RPMI8226 (cell line): ENCODE results near the gene LIMA1.
"Not testable (repeated sequence)": the region's sequence is repeated elsewhere in the genome, so short reads cannot be mapped to it uniquely, and the experiment has no call there.

Experiments used
- DNase-seq: peaks from one replicate; pipeline ENCODE4 v3.0.0-alpha.2; 2015

Gene LIMA1

DNA sequence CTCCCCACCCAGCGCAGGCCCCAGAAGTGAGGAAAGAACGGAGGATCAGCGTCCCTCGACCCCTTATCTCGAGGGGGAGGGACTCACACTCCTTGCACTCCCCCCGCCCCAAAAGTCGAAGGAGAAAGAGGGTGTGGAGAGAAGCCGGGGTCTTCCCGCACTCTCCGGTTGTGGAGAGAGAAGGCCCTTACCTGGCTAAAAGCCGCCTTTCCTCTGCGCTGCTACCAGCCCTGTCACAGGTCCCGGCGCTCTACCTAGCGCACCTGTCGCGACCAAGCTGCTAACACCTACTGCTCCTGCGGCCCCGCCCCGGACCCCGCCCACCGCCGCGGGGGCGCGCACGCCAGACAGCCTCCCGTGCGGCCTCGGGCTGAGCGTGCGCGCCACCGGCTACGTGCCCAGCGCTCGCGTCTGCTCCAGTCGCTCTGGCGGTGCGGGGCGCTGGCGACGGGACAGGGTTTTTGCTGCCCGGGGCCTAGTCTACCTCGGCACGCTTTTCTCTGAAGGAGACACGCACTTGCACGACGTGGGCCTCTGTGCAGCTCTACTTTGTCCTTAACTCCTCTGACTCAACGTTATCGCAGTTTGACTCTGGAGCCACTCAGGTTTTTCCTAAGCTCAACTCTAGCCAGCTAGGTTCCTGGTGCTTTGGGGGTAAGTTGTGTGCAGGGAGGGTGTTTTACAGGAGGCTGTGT is at the start of gene LIMA1:
Gene LIMA1 (minus strand): TSS at position 292 of the 695 bp plus-strand sequence. CDS start 34,769 bp downstream, outside the sequence.
- peak; percentile 96 for DNase-seq

DNA sequence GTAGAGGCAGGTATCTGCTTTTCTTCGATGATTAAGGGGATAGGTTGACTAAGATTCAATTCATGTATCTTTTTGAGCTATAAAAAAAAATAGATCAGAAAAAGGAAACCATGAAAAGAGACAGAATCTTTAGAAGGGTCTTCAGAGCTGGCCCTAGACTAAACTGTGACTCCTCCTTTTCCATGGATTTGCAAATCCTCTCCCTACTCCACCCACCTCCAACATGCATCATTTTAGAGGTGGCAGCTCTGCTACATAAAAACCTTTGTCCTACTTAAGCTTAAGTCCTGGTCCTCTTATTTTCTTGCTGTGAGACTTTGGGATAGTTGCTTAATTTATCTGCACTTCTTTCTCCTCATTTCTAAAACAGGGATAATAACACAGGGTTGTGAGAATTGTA is 48.4 kb upstream of the LIMA1 start:
- DNase-seq: no peak

DNA sequence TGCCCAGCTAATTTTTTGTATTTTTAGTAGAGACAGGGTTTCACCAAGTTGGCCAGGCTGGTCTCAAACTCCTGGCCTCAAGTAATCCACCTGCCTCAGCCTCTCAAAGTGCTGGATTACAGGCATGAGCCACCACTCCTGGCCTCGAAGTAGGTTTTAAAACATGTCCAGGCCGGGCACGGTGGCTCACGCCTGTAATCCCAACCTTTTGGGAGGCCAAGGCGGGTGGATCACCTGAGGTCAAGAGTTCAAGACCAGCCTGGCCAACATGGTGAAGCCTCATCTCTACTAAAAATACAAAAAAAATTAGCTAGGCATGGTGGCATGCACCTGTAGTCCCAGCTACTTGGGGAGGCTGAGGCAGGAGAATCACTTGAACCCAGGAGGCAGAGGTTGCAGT is 45.3 kb upstream of the LIMA1 start:
- DNase-seq: not testable (repeated sequence)

DNA sequence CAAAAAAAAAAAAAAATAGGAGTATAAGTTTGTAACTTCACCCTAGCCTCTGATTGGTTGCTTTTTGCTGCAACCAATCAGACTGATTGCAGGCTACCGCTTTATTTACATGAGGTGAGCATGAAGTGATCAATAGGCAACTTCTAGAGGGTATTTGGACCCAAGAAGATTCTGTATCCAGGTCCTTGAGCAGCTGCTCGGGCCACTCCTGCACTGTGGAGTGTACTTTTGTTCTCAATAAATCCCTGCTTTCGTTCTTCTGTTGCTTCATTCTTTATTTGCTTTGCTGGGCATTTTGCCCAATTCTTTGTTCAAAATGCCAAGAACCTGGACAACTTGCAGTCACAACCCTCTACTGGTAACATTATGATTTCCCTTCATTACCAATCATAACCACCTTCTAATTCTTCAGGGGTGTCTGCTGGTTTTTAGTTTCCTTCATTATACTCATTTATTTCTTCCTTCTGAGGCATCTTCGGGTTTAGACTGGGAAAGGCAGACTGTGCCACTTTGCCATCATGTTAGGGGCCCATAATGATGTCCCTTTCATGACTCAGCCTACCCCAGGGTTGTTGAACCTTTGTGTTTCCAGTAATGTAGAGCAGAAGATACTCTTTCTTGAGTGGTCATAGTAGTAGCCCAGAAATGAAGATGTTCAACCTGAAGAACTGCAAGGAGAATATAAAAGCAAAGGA is 43.4 kb upstream of the LIMA1 start:
- peak; percentile 9 for DNase-seq

DNA sequence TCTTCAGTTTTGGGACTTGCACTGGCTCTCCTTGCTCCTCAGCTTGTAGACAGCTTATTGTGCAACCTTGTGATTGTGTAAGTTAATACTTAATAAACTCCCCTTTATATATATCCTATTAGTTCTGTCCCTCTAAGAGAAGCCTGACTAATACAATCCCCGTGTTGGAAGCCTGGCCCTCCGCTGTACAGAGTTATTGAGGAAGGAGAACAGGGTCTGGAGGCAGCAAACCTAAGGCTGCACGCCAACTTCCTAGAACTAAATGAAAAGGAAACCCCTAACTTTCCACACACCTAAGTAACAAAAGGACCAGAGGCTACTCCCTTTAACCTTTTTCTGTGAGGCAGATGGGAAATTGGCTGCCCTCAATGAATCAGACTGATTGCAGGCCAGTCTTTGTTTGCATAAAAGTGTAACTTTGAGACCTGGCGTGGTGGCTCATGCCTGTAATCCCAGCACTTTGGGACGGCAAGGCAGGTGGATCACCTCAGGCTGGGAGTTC is 42.6 kb upstream of the LIMA1 start:
- no peak for DNase-seq

DNA sequence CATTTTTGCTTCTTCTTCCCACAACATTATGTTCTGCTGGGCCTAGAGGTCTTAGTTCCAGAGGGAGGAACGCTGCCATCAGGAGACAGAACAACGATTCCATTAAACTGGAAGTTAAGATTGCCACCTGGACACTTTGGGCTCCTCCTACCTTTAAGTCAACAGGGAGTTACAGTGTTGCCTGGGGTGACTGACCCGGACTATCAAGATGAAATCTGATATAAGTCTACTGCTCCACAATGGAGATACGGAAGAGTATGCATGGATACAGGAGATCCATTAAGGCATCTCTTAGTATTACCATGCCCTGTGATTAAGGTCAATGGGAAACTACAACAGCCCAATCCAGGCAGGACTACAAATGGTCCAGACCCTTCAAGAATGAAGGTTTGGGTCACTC is 41.5 kb upstream of the LIMA1 start:
- not testable (repeated sequence) for DNase-seq

DNA sequence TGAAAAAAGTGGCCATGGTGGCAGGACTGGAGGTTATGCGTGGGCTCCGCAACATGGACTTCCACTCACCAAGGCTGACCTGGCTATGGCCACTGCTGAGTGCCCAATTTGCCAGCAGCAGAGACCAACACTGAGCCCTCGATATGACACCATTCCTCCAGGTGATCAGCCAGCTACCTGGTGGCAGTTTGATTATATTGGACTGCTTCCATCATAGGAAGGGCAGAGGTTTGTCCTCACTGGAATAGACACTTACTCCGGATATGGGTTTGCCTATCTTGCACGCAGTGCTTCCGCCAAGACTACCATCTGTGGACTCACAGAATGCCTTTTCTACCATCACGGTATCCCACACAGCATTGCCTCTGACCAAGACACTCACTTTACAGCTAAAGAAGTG is 40.8 kb upstream of the LIMA1 start:
- DNase-seq: not testable (repeated sequence)

DNA sequence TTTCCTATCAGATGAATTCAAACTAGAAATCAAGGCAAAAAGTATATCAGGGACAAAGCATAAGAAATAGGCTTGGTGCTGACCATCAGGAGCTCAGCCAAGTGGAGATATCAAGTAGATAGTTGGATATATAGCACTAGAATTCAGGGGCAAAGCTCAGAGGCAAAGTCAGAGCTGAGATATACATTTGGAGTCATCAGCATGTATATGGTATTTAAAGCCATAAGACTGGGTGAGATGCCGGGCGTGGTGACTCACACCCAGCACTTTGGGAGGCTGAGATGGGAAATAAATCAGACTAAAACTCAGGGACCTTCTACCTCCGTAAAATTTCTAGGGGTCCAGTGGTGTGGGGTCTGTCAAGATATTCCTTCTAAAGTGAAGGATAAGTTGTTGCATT is 38.9 kb upstream of the LIMA1 start:
- DNase-seq: no peak

DNA sequence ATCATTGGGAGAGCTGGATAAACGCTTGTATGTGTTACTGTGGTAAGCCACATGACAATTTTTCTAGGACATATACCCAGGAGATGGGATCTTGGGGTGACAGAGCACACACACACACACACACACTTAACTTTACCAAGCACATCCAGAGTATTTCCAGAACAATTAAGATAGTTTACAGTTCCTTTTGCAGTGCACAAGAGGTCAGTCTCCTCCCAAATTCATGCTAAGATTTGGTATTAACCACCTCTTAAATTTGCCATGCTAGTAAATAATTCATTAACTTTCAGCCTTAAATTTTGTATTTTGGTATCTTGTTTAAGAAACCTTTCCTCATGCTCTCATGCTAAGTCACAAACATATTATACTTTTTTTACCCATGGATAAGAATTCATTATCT is 33.9 kb upstream of the LIMA1 start:
- DNase-seq: no peak

DNA sequence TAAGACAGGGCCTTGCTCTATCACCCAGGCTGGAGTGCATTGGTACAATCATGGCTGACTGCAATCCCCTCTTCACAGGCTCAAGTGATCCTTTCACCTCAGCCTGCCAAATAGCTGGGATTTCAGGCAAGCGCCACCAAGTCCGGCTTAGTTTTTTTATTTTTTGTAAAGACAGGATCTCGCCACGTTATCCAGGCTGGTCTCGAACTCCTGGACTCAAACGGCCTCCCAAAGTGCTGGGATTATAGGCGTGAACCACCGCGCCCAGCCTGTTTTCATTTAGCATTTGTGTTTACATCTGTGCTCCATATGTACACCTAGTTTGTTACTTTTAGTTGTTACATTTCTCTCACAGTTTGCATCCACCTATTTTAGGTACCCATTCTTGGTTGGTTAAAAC is 32.5 kb upstream of the LIMA1 start:
- no peak for DNase-seq

DNA sequence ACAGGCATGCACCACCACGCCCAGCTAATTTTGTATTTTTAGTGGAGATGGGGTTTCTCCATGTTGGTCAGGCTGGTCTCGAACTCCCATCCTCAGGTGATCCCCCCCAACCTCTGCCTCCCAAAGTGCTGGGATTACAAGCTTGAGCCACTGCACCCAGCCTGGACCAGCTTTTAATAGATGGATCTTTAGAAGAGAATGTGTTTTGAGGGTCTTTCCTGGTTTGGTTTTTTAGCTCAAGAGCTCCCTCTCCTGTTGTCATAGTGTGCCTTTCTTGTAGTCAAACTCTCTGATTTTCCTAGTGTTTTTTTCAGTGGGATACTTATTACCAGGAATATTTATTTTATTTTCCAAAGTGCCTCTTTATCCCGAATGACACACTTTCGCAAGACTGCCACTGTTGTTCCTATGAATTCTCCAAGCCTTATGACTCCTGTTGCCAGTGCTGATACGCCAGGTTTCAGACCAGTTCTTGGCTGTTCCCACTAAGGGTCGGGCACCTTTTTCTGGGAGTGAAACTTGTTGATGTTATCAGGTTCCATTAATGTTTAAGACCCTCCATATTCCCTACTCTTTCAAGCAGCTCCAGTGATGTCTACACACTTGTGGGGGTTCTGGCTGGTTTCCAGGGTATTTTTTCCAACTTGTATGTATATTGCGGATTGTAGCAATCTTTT is 31.5 kb upstream of the LIMA1 start:
- no peak for DNase-seq

DNA sequence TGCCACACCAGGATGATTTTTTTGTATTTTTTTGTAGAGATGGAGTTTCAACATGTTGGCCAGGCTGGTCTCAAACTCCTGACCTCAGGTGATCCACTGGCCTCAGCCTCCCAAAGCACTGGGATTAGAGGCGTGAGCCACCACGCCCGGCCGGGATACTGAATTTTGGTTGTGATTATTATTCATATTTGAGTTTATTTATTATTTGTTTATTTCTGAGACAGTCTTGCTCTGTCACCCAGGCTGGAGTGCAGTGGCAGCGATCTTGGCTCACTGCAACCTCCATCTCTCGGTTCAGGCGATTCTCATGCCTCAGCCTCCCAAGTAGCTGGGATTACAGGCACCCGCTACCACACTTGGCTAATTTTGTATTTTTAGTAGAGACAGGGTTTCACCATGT is 30.7 kb upstream of the LIMA1 start:
- DNase-seq: not testable (repeated sequence)

DNA sequence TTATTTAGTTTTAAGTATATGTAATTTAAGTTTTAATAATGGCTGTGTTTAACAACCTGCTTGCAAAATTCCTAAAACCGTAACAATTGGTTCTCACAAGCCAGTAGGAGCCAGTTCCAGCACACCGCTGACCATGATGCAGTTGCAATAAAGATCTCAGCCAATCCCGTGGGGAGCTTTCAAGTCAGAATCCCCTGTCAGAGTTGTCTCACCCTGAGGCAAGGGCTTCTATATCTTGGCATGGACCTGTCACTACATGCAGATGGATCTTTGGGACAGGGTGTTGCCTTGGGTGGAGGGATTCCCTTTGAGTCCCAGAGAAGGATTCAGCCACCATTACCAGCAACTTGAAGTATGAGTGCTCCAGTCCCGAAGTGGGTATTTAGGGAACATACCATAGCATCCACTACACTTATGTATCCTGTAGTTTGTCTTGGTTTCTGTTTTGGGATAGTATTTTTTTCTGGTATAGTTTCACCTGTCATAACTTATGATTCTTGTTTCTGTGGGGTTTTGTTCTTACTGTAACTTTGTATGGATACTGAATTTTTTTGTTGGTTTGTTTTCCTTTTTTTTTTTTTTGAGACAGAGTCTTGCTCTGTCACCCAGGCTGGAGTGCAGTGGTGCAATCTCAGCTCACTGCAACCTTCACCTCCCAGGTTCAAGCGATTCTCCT is 30.1 kb upstream of the LIMA1 start:
- no peak for DNase-seq

DNA sequence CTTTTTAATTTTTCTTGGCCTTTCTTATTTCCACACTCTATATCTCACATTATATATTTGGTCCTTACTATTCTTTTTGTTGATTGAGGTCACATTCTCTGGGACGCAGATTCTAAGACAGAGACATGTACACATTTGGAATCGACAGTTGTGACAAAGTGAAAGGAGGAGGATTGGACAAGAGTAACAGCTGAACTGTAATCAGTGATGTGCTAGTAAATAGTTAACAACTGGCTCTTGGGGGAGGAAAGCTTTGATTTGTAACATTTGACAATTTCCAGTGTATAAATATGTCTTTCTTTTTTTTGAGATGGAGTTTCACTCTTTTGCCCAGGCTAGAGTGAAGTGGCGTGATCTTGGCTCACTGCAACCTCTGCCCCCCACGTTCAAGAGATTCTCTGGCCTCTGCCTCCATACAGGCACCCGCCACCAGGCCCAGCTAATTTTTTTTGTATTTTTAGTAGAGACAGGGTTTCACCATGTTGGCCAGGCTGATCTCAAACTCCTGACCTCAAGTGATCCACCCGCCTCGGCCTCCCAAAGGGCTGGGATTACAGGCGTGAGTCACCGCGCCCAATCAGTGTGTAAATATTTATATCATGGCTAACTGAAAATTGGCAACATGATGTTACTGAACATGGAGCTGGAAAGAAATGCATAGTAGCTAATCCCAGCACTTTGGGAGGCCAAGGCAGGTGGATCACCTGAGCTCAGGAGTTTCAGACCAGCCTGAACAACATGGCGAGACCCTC is 28.7 kb upstream of the LIMA1 start:
- DNase-seq: not testable (repeated sequence)

DNA sequence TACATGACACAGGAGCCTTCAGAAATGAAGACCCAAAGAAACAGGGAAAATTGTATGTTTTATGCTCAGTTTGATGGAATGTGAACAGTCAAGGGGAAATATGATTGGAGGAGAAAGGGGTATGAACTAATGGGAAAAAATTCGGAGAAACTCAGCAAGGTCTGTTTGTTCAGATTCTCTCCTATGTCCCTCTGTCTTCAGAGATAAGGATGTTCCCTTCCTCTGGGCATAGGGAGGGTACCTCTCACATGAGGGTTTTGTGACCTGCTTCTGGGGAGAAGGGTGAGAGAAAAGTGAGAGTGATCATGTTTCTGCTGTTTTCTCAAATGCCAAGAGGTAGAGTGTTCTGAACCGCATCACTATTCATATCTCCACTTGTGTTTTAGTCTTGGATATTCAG is 26.6 kb upstream of the LIMA1 start:
- DNase-seq: no peak

DNA sequence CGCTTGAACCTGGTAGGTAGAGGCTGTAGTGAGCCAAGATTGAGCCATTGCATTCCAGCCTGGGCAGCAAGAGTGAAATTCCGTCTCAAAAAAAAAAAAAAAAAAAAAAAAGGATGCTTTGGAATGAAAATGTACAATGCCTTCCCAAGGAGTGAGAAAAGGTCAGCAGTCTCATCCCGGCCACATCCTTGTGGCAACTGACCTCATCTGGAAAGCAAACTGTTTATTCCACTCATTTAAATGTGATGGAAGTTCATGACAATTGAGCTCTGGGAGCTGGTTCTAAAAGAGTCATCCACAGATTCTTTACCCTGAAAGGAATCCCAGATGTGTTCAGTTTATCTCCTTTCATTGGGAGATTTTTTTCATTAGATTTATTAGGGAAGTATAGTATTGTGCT is 19.4 kb upstream of the LIMA1 start:
- DNase-seq: no peak

DNA sequence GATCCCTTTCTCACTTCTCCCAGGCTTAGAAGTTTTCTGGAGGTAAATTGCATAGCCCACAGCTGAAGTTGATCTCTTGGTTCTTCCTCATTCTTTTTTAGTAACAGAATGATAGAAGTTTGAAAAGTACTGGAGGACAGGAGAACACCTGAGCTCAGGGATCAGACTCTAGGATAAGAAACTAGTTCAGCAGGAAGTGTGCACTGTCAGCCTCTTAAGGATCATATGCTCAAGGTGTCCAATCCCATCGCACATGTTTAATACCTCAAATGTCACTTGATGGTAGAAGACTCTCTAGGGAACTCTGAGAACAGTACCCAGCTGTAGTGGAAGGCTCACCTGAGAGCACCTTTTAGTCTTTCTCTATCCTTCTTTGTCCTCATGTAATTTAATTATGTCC is 14.7 kb upstream of the LIMA1 start:
- DNase-seq: no peak

DNA sequence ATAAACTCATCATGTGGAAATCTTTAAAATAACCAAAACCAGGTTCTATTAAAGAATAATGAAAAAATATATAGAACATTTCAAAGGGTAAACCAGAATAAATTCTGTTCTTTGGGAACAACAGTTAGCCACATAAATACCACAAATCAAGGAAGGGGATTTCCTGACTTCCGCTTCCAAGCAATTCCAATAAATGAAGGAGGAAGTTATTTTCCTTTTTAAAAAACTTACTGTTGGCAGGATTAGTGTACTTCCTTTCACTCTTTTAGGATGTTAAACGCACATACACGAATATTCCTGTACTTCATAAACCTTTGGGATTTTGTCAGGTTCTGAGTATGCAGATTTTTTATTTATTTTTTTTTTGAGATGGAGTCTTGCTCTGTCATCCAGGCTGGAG is 13.7 kb upstream of the LIMA1 start:
- DNase-seq: no peak

DNA sequence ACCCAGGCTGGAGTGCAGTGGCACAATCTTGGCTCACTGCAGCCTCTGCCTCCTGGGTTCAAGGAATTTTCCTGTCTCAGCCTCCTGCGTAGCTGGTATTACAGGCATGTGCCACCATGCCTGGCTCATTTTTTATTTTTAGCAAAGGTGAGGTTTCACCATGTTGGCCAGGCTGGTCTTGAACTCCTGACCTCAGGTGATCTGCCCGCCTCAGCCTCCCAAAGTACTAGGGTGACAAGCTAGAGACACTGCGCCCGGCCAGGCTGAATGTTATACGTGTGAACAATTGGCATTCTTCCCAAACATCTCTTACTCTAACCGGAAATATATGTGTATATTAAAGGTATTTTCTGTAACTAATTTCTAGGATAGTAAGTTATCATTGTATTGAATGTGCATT is 13.2 kb upstream of the LIMA1 start:
- no peak for DNase-seq

DNA sequence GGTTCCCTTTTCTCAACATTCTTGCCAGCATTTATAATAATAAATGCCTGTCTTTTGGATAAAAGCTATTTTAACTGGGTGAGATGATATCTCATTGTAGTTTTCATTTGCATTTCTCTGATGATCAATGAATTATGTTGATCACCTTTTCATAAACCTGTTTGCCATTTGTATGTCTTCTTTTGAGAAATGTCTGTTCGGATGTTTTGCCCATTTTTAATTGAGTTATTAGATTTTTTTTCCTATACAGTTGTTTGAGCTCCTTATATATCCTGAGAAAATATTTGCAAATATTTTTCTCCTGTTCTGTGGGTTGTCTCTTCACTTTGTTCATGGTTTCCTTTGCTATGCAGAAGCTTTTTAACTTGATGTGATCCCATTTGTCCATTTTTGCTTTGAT is 8.1 kb upstream of the LIMA1 start:
- no peak for DNase-seq

DNA sequence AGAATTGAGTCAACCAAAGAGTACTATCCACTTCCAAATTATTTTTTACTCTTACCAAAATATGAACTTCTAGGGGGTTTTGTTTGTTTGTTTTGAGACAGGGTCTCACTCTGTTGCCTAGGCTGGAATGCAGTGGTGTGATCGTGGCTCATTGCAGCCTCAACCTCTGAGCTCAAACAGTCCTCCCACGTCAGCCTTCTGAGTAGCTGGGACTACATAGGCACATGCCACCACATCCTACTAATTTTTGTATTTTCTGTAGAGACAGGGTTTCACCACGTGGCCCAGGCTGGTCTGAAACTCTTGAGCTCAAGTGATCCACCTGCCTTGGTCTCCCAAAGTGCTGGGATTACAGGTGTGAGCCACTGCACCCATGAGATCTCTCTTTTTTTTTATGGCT is 7.4 kb upstream of the LIMA1 start:
- not testable (repeated sequence) for DNase-seq

DNA sequence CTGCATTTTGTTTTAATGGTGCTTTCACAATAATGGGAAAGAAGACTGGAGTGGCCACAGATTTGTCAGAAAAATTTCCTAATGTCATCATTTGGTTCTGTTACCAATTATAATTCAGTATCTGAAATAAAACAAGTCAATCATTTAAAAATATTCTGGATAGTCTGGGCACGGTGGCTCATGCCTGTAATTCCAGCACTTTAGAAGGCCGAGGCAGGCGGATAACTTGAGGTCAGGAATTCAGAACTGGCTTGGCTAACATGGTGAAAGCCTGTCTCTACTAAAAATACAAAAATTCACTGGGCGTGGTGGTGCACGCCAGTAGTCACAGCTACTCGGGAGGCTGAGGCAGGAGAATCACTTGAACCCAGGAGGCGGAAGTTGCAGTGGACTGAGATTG is 4.0 kb upstream of the LIMA1 start:
- no peak for DNase-seq

DNA sequence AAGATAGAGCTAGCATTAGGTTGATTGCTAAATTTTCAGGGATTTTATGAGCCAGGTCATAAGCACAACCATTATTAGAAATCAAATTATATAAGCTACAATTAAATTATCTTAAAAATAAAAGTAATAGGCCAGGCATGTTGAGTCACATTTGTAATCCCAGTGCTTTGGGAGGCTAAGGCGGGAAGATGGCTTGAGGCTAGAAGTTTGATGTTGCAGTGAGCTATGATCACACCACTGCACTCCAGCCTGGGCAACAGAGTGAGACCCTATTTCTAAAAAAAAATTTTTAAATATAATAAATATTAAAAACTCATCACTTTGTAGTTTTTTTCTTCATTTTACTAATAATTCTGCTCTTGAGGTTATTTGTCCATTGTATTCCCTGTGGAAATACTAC is 1.9 kb upstream of the LIMA1 start:
- DNase-seq: no peak
